Measurements from ENCODE around the gene ENGASE. TPM values are rescaled to one million over a fixed set of nuclear protein-coding genes. Genes with fewer than 3 reads are reported as not detected.

The ENGASE gene
- total and polyA plus RNA-seq, 2 experiments from 2014 or later: 9.0 to 27.1 TPM

DNA sequence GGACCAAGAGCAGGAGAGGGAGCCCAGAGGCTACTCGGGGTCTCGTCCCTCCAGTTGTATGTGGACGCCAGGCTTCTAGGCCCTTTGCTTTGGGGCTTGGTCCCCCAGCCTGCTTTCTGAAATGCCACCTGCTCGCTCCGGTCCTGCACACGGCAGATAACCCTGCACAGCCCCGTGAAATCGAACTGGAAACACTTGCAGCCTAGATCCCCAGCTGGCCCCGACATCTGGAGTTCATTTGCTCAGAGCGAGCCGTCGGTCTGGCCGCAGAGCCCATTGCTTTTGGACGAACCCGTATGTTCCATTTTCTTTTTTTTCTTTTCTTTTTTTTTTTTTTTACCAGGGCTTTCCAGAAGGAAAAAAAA lies 27.7 kb upstream of the ENGASE start:
- TF ChIP-seq, protein P1, sequence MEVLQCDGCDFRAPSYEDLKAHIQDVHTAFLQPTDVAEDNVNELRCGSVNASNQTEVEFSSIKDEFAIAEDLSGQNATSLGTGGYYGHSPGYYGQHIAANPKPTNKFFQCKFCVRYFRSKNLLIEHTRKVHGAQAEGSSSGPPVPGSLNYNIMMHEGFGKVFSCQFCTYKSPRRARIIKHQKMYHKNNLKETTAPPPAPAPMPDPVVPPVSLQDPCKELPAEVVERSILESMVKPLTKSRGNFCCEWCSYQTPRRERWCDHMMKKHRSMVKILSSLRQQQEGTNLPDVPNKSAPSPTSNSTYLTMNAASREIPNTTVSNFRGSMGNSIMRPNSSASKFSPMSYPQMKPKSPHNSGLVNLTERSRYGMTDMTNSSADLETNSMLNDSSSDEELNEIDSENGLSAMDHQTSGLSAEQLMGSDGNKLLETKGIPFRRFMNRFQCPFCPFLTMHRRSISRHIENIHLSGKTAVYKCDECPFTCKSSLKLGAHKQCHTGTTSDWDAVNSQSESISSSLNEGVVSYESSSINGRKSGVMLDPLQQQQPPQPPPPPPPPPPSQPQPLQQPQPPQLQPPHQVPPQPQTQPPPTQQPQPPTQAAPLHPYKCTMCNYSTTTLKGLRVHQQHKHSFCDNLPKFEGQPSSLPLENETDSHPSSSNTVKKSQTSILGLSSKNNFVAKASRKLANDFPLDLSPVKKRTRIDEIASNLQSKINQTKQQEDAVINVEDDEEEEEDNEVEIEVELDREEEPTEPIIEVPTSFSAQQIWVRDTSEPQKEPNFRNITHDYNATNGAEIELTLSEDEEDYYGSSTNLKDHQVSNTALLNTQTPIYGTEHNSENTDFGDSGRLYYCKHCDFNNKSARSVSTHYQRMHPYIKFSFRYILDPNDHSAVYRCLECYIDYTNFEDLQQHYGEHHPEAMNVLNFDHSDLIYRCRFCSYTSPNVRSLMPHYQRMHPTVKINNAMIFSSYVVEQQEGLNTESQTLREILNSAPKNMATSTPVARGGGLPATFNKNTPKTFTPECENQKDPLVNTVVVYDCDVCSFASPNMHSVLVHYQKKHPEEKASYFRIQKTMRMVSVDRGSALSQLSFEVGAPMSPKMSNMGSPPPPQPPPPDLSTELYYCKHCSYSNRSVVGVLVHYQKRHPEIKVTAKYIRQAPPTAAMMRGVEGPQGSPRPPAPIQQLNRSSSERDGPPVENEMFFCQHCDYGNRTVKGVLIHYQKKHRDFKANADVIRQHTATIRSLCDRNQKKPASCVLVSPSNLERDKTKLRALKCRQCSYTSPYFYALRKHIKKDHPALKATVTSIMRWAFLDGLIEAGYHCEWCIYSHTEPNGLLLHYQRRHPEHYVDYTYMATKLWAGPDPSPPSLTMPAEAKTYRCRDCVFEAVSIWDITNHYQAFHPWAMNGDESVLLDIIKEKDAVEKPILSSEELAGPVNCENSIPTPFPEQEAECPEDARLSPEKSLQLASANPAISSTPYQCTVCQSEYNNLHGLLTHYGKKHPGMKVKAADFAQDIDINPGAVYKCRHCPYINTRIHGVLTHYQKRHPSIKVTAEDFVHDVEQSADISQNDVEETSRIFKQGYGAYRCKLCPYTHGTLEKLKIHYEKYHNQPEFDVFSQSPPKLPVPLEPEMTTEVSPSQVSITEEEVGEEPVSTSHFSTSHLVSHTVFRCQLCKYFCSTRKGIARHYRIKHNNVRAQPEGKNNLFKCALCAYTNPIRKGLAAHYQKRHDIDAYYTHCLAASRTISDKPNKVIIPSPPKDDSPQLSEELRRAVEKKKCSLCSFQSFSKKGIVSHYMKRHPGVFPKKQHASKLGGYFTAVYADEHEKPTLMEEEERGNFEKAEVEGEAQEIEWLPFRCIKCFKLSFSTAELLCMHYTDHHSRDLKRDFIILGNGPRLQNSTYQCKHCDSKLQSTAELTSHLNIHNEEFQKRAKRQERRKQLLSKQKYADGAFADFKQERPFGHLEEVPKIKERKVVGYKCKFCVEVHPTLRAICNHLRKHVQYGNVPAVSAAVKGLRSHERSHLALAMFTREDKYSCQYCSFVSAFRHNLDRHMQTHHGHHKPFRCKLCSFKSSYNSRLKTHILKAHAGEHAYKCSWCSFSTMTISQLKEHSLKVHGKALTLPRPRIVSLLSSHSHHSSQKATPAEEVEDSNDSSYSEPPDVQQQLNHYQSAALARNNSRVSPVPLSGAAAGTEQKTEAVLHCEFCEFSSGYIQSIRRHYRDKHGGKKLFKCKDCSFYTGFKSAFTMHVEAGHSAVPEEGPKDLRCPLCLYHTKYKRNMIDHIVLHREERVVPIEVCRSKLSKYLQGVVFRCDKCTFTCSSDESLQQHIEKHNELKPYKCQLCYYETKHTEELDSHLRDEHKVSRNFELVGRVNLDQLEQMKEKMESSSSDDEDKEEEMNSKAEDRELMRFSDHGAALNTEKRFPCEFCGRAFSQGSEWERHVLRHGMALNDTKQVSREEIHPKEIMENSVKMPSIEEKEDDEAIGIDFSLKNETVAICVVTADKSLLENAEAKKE (CRISPR knock-in tag; IDR thresholded peaks at IDR 0.05): no peak
- TF ChIP-seq CREB1 (CRISPR knock-in tag; IDR thresholded peaks at IDR 0.05; ENCODE audit: low read depth): no peak
- no peak for TF ChIP-seq ZNF114 (CRISPR knock-in tag; IDR thresholded peaks at IDR 0.05)
- TF ChIP-seq, protein P2, sequence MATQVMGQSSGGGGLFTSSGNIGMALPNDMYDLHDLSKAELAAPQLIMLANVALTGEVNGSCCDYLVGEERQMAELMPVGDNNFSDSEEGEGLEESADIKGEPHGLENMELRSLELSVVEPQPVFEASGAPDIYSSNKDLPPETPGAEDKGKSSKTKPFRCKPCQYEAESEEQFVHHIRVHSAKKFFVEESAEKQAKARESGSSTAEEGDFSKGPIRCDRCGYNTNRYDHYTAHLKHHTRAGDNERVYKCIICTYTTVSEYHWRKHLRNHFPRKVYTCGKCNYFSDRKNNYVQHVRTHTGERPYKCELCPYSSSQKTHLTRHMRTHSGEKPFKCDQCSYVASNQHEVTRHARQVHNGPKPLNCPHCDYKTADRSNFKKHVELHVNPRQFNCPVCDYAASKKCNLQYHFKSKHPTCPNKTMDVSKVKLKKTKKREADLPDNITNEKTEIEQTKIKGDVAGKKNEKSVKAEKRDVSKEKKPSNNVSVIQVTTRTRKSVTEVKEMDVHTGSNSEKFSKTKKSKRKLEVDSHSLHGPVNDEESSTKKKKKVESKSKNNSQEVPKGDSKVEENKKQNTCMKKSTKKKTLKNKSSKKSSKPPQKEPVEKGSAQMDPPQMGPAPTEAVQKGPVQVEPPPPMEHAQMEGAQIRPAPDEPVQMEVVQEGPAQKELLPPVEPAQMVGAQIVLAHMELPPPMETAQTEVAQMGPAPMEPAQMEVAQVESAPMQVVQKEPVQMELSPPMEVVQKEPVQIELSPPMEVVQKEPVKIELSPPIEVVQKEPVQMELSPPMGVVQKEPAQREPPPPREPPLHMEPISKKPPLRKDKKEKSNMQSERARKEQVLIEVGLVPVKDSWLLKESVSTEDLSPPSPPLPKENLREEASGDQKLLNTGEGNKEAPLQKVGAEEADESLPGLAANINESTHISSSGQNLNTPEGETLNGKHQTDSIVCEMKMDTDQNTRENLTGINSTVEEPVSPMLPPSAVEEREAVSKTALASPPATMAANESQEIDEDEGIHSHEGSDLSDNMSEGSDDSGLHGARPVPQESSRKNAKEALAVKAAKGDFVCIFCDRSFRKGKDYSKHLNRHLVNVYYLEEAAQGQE (IDR thresholded peaks at IDR 0.05; ENCODE audit: unreplicated experiment): no peak
- no peak for TF ChIP-seq EZH2 (IDR thresholded peaks at IDR 0.05; ENCODE audit: low read depth, unreplicated experiment)
- no peak for TF ChIP-seq ZNF331 (CRISPR knock-in tag; IDR thresholded peaks at IDR 0.05; ENCODE audit: low read depth)
- TF ChIP-seq JUNB (IDR thresholded peaks at IDR 0.05; ENCODE audit: unreplicated experiment): no peak
- no peak for TF ChIP-seq NANOG (IDR thresholded peaks at IDR 0.05; ENCODE audit: borderline replicate concordance)
- TF ChIP-seq POLR2AphosphoS5 (IDR thresholded peaks at IDR 0.05; ENCODE audit: low read depth): no peak
- no peak for TF ChIP-seq EZH2phosphoT487 (IDR thresholded peaks at IDR 0.05; ENCODE audit: unreplicated experiment)
- no peak for TF ChIP-seq STAT1 (IDR thresholded peaks at IDR 0.05; ENCODE audit: unreplicated experiment)
- TF ChIP-seq, protein P3, sequence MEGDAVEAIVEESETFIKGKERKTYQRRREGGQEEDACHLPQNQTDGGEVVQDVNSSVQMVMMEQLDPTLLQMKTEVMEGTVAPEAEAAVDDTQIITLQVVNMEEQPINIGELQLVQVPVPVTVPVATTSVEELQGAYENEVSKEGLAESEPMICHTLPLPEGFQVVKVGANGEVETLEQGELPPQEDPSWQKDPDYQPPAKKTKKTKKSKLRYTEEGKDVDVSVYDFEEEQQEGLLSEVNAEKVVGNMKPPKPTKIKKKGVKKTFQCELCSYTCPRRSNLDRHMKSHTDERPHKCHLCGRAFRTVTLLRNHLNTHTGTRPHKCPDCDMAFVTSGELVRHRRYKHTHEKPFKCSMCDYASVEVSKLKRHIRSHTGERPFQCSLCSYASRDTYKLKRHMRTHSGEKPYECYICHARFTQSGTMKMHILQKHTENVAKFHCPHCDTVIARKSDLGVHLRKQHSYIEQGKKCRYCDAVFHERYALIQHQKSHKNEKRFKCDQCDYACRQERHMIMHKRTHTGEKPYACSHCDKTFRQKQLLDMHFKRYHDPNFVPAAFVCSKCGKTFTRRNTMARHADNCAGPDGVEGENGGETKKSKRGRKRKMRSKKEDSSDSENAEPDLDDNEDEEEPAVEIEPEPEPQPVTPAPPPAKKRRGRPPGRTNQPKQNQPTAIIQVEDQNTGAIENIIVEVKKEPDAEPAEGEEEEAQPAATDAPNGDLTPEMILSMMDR (conservative IDR thresholded peaks at IDR 0.05; ENCODE audit: low read depth in 2 of 2): no peak
- TF ChIP-seq, protein P4, sequence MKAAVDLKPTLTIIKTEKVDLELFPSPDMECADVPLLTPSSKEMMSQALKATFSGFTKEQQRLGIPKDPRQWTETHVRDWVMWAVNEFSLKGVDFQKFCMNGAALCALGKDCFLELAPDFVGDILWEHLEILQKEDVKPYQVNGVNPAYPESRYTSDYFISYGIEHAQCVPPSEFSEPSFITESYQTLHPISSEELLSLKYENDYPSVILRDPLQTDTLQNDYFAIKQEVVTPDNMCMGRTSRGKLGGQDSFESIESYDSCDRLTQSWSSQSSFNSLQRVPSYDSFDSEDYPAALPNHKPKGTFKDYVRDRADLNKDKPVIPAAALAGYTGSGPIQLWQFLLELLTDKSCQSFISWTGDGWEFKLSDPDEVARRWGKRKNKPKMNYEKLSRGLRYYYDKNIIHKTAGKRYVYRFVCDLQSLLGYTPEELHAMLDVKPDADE (IDR thresholded peaks at IDR 0.05): no peak
- Histone ChIP-seq H3K27me3 (ENCODE audit: insufficient read depth) (no peaks in the 10 kb centered on the region), H4K20me1 (replicated peaks; ENCODE audit: insufficient read depth) (no peaks in the 10 kb centered on the region), H3K4me2 (no peak overlapping the region), H3K36me3 (ENCODE audit: insufficient read depth) (no peaks in the 10 kb centered on the region), H3F3A (replicated peaks; ENCODE audit: low read depth) (peaks cover 9% of the 10 kb centered on the region), H2AFZ (no peak overlapping the region), H3K4me1 (ENCODE audit: insufficient read depth) (no peaks in the 10 kb centered on the region), H3K79me2 (replicated peaks; ENCODE audit: insufficient read depth) (no peaks in the 10 kb centered on the region), H3K27ac (ENCODE audit: low read depth) (no peak overlapping the region), H3K9me2 (ENCODE audit: insufficient read depth) (no peaks in the 10 kb centered on the region), H3K4me3 (no peak overlapping the region)
- Mint-ChIP-seq H3K27ac (no peak overlapping the region), H3K4me3 (no peak overlapping the region), H3K9me3 (peaks cover 5% of the 10 kb centered on the region; the same call in 2 of the 3 replicates), H3K4me1 (no peaks in the 10 kb centered on the region; the same call in 2 of the 3 replicates), H3K27me3 (ENCODE audit: insufficient read depth, low read depth, poor library complexity) (peaks cover 24% of the 10 kb centered on the region), H3K36me3 (ENCODE audit: low read depth) (no peaks in the 10 kb centered on the region; the same call in 2 of the 3 replicates)
- ATAC-seq: no peak
- DNase-seq (ENCODE audit: low spot score): no peak

Measured in GM23338 (cell line).